Measurements from ENCODE around the gene NT5M.
"Not testable (repeated sequence)": the region's sequence is repeated elsewhere in the genome, so short reads cannot be mapped to it uniquely, and the experiment has no call there.

The NT5M gene

DNA sequence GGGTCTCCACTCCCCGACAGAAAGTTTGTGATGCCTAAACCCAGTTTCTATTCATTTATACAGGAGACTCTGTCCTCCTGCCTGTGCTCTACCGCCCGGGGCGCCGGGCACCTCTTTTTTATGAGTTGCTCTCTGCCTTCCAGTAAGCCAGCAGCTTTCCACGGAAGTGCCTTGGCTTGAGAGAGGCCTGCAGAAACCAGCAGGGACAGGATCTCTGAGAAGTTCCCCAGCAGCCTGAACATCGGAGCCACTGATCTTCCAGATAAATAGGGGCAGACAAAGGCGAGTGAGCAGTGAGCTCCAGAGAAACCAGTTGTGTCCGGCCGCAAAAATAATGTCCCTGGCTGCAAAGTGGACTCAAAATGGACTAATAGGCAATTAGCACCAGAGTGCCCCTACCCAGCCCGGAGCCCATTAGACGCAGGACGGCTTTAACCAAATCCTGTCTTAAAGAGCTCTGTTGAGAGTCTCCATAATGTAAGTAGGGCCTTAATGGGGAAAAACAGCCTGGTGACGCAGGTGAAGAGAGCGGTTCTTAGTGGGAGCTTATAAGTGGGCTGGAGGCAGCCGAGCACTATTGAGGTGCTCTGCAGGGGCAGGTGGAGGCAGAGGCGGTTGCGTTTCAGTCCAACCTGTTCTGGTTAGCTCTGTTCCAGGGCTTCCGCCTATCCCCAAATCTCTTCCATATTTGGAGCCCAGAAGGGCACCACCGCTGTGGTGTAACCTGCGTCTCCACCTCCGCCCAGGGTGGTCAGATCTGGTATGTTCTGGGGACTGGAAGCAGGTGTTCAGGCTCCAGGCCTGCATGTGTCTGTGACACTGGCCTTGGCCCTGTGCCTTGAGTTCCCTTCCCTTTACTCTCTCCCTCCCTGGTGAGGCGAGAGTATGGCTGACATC lies 74.1 kb downstream of the NT5M start:
- Histone ChIP-seq H3K4me3 (no peak overlapping the region), H3K27ac (no peak overlapping the region)
- TF ChIP-seq, protein P1, sequence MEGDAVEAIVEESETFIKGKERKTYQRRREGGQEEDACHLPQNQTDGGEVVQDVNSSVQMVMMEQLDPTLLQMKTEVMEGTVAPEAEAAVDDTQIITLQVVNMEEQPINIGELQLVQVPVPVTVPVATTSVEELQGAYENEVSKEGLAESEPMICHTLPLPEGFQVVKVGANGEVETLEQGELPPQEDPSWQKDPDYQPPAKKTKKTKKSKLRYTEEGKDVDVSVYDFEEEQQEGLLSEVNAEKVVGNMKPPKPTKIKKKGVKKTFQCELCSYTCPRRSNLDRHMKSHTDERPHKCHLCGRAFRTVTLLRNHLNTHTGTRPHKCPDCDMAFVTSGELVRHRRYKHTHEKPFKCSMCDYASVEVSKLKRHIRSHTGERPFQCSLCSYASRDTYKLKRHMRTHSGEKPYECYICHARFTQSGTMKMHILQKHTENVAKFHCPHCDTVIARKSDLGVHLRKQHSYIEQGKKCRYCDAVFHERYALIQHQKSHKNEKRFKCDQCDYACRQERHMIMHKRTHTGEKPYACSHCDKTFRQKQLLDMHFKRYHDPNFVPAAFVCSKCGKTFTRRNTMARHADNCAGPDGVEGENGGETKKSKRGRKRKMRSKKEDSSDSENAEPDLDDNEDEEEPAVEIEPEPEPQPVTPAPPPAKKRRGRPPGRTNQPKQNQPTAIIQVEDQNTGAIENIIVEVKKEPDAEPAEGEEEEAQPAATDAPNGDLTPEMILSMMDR (IDR thresholded peaks at IDR 0.05) = no peak
- no peak for DNase-seq (ENCODE audit: low spot score)

DNA sequence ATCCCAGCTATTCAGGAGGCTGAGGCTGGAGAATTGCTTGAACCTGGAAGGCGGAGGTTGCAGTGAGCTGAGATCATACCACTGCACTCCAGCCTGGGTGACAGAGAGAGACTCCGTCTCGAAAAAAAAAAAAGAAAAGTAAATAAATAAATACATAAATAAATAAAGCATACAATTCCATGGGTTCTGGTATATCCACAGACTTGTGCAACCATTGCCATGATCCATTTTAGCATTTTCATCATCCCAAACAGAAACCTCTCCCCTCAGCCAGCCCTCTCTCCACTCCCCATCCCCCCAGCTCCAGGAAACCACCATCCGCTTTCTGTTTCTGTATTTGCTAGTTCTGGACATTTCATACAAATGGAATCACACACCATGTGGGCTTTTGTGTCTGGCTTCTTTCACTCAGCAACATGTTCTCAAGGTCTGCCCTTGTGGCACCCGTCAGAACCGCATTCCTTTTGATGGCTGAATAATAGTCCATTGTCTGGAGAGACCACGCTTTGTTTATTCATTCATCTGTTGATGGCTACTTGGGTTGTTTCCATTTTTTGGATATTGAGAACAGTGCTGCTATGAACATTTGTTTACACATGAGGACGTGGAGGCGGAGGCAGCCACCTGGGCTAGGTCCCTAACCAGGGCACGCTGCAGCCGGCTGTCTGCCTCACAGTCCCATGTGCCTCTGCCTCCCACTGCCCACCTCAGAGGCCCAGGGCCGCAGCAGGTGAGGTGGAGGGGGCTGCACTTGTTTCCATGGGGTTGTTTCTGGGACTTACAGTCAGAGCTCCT lies 76.2 kb downstream of the NT5M start:
- Histone ChIP-seq H3K4me3 (no peak overlapping the region), H3K27ac (no peak overlapping the region)
- TF ChIP-seq, protein P1 (IDR thresholded peaks at IDR 0.05) = no peak
- DNase-seq (ENCODE audit: low spot score) = no peak

DNA sequence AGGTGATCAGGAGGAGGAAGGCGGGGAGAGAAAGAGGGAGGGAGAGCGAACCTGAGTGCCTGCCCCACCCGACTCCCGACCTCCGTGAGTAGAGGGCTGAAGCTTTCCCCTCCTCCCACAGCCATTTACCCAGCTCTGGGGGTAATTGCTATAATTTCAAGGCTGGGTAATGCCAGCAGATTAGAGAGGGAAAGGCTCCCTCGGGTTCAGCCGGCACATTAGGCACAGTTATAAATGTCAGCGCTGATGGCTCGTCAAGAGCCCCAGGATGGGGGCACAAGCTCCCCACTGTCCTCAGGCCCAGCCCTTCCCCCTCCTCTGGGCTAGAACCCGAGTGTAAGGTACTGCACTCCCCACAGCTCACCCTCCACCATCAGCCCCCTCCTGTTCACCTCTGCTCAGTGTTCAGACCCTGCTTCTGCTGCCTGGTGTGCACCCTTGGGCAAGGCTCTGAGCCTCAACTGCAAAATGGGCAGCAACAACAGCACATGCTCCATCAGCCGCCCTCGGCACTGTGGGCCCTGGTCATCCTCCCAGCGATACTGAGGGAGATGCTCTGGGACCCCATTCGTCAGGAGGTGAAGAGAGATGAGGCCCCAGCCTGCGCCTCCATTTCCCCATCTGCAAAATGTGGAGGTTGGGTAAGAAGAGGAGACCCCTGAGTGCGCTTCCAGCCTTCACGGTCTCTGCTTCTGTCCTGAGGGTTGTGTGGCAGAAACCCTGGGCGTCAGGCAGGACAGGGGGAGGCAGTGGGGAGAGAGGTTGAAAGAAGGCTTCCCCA lies 77.2 kb downstream of the NT5M start:
- H3K4me3 ChIP-seq = no peak overlapping the region

DNA sequence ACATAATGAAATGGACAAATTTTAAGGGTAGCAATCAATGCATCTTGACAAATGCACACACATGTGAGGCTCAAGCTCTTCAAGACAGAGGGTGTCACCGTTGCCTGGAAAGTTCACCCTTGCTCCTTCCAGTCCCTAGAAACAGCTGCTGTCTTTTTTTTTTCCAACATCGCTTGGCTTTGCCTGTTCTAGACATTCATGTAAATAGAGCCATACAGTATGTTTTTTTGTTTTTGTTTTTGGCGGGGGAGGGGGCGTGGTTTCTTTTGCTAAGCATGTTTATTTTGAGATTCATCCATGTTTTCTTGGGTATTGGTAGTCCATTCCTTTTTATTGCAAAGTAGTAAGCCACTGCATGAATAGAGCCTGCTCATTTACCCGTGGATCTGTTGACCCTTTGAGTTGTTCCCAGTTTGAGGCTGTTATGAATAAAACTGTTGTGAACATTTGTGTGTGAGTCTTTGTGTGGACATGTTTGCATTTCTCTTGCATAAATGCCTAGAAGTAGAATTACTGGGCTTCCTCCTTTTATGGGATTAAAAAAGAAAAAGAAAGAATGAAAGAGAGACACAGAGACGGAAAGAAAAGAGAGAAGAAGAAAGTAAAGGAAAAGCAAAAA lies 78.4 kb downstream of the NT5M start:
- no peak overlapping the region for H3K27ac ChIP-seq
- DNase-seq (ENCODE audit: low spot score) = no peak
- TF ChIP-seq, protein P1 (IDR thresholded peaks at IDR 0.05) = no peak
- H3K4me3 ChIP-seq = no peak overlapping the region

More for the DNA sequence above, 77.2 kb downstream of the NT5M start:
- DNase-seq (ENCODE audit: low spot score) = no peak
- TF ChIP-seq, protein P1 (IDR thresholded peaks at IDR 0.05) = no peak
- H3K27ac ChIP-seq = no peak overlapping the region

DNA sequence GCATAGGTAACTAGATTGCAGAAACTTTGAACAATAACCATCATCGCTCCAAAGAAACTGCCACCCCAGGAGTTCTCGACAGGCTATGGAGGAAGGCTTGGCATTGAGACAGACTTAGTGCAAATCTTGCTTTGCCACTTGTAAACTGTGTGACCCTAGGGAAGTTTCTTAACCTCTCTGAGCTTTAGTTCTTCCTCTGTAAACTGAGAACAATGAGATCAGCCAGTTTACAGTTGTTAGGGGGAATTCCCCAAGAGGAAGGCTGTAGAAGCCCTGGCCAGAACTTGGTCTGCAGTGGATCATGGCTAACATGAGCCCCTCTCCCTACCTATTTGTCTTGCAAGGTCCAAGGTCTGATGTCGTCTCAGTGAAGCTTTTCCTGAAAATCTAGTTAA lies 78.9 kb downstream of the NT5M start:
- no peak overlapping the region for H3K4me3 ChIP-seq
- TF ChIP-seq, protein P1 (IDR thresholded peaks at IDR 0.05) = no peak
- DNase-seq (ENCODE audit: low spot score) = no peak
- no peak overlapping the region for H3K27ac ChIP-seq

DNA sequence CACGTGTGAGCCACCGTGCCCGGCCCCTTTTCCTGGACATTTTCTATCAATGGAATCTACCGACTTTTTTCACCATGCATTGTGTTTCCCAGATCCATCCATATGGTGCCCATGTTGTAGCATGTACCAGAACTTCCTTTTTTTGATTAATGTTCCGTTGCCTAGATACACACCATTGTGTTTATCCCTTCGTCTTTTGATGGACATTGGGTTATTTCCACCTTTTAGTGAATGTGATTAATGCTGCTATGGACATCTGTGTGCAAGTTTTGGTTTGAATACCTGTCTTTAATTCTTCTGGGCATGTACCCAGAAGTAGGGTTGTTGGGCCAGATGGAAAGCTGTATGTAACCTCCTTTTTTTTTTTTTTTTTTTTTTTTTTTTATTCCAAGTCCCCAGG lies 79.8 kb downstream of the NT5M start:
- no peak overlapping the region for H3K27ac ChIP-seq
- DNase-seq (ENCODE audit: low spot score) = no peak
- TF ChIP-seq, protein P1 (IDR thresholded peaks at IDR 0.05) = no peak

DNA sequence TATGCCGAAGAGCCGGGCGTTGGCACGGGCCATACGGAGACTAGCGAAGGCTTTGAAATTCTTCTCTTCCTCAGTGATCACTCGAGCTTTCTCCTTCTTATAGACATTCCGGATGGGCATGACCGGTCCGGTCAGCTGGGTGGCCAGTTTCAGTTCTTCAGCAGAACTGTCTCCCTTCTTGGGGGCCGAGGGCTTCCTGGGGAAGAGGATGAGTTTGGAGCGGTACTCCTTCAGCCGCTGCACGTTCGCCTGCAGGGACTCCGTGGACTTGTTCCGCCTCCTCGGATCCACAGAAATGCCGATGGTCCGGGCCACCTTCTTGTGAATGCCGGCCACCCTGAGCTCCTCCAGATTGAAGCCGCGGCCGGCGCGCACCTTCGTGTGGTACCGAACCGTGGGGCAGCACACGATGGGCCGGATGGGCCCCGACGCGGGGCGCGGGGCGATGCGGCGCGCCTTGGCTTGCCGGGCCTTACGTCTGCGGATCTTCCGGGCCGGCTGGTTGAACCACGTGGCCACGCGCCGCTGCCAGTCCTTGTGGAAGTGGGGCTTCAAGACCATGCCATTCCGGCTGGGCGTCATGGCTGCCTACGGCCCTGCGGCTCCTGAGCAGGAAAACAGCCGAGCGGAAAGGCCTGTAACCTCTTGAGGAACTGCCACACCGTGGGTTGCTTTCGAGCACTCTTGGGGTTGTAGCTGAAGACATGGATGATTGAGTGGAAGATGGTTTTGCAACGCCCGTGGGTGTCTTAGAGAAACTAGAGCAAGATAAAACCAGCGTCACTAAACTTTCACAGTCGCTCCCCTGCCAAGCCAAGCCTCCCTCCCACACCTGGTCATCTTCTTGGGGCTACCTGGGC lies 80.5 kb downstream of the NT5M start:
- H3K27ac ChIP-seq; DNase-seq (ENCODE audit: low spot score); H3K4me3 ChIP-seq: not testable (repeated sequence)

More for the DNA sequence above, 79.8 kb downstream of the NT5M start:
- no peak overlapping the region for H3K4me3 ChIP-seq

Measured in coronary artery (tissue), 2 donors.